Measurements from ENCODE around the gene PDLIM4.

DNA sequence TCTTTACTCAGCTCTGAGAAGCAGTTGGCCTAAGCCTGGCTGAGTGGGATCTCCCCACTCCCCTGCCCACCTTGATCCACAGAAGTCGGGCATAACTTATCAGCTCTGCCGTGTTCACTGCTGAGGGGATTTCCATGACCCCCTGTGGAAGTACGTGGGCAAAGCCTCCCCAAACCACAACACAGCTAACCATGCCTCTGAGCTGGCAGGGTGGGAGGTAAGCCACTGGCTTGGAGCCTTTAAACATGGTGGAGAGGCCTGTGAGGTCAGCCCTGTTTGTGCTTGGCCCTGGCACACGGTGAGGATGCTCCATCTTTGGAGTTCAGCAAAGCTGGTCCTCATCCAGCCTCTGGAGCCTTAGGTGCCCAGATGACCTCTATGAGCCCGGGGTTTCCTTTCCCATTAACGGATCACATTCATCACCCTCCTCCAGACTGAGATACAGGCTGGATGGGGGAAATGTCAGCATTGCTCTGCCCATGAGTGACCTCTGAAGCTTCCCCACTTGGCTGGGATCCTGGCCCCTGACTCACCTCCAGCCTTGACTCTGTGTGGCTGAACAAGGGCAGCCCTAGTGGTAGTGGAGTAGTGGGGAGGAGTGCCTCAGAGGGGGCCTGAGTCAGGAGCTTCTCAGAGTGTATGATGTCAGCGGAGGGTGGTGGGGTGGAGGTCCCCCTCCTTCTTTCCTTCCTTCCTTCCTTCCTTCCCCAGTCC lies 6.2 kb downstream of the PDLIM4 start:
- TF ChIP-seq CTCF (conservative IDR thresholded peaks at IDR 0.05) (no peak), EZH2 (IDR thresholded peaks at IDR 0.05; ENCODE audit: low read depth) (no peak)
